Activated CD8-positive, alpha-beta memory T cell treated with anti-CD3 and anti-CD28 coated beads for 36 hours (primary cell): ENCODE data around the gene PKM. TPM values are rescaled to one million over a fixed set of nuclear protein-coding genes. Genes with fewer than 3 reads are reported as not detected.

Source experiments
- CTCF ChIA-PET: fragments of 350-600 bp; sonication (Branson Sonifier 250); formaldehyde crosslinking; loops from one replicate; lab custom pipeline; 2021; ENCODE audit warnings: antibody characterized with exemption; lab: Charles Lee
- POLR2A ChIA-PET: fragments of 350-600 bp; sonication (Branson Sonifier 250); formaldehyde crosslinking; loops from one replicate; lab custom pipeline; 2021; ENCODE audit warnings: antibody characterized with exemption; lab: Charles Lee
- total RNA-seq, 2 experiments: library from RNA; stranded (reverse); gene quantifications; one replicate each; pipeline ENCODE4 v1.2.3, GENCODE V29; 2021

PKM gene
- total RNA-seq, 2 experiments from 2014 or later, result 2,552 to 2,669 TPM

GRCh38 chr15:72196409-72197040 lies 34.5 kb downstream of the PKM start:
- POLR2A ChIA-PET, result interaction anchor here (1.0 to 1.4 kb wide), 3 partner anchors 23 to 32 kb away, joined by 3 to 5 read pairs (median 3); no protein-coding TSS in a partner anchor
- CTCF ChIA-PET, result interaction anchor here (1.9 kb wide), 1 partner anchor 30 kb away, joined by 8 read pairs; no protein-coding TSS in a partner anchor

GRCh38 chr15:72195101-72195511 lies 35.9 kb downstream of the PKM start:
- ChIA-PET POLR2A (no interaction called here), CTCF (interaction anchor here (1.1 kb wide), 1 partner anchor 478 kb away, joined by 3 read pairs; no protein-coding TSS in a partner anchor)

GRCh38 chr15:72193836-72194396 lies 37.1 kb downstream of the PKM start:
- ChIA-PET POLR2A (interaction anchor here (0.8 kb wide), 1 partner anchor 81 kb away, joined by 3 read pairs; no protein-coding TSS in a partner anchor), CTCF (interaction anchor here (1.4 kb wide), 1 partner anchor 33 kb away, joined by 4 read pairs; no protein-coding TSS in a partner anchor)

GRCh38 chr15:72192416-72192815 lies 38.6 kb downstream of the PKM start:
- CTCF ChIA-PET, result no interaction called here
- POLR2A ChIA-PET, result no interaction called here

- POLR2A ChIA-PET, result no interaction called here
- CTCF ChIA-PET, result interaction anchor here (0.8 to 1.2 kb wide), 2 partner anchors 12 to 48 kb away, joined by 3 read pairs; no protein-coding TSS in a partner anchor
These were observed 41.6 kb downstream of the PKM start for GRCh38 chr15:72189250-72189902.

- CTCF ChIA-PET, result interaction anchor here (0.6 kb wide), 1 partner anchor 116 kb away, joined by 4 read pairs; no protein-coding TSS in a partner anchor
- POLR2A ChIA-PET, result no interaction called here
These were observed 46.7 kb downstream of the PKM start for GRCh38 chr15:72184165-72184811.

- CTCF ChIA-PET, result no interaction called here
- POLR2A ChIA-PET, result no interaction called here
These were observed 47.2 kb downstream of the PKM start for GRCh38 chr15:72183781-72184164.

- POLR2A ChIA-PET, result no interaction called here
- CTCF ChIA-PET, result no interaction called here
These were observed 48.3 kb downstream of the PKM start for GRCh38 chr15:72182673-72183072.

GRCh38 chr15:72182244-72182643 lies 48.7 kb downstream of the PKM start:
- CTCF ChIA-PET, result no interaction called here
- POLR2A ChIA-PET, result no interaction called here

GRCh38 chr15:72180761-72181324 lies 50.1 kb downstream of the PKM start:
- ChIA-PET CTCF (no interaction called here), POLR2A (no interaction called here)

GRCh38 chr15:72179950-72180581 lies 50.9 kb downstream of the PKM start:
- ChIA-PET CTCF (no interaction called here), POLR2A (no interaction called here)

- ChIA-PET CTCF (no interaction called here), POLR2A (no interaction called here)
These were observed 51.9 kb downstream of the PKM start for GRCh38 chr15:72178976-72179585.

GRCh38 chr15:72176743-72177142 lies 54.2 kb downstream of the PKM start:
- POLR2A ChIA-PET, result no interaction called here
- CTCF ChIA-PET, result interaction anchor here (0.6 kb wide), 2 partner anchors 14 to 23 kb away, joined by 3 to 4 read pairs; no protein-coding TSS in a partner anchor

GRCh38 chr15:72176159-72176558 lies 54.8 kb downstream of the PKM start:
- CTCF ChIA-PET, result interaction anchor here (0.6 kb wide), 1 partner anchor 23 kb away, joined by 3 read pairs; no protein-coding TSS in a partner anchor
- POLR2A ChIA-PET, result no interaction called here

GRCh38 chr15:72175186-72176044 lies 55.6 kb downstream of the PKM start:
- ChIA-PET POLR2A (no interaction called here), CTCF (no interaction called here)

- ChIA-PET POLR2A (no interaction called here), CTCF (no interaction called here)
These were observed 56.3 kb downstream of the PKM start for GRCh38 chr15:72174551-72175165.

GRCh38 chr15:72173864-72174550 lies 57.0 kb downstream of the PKM start:
- ChIA-PET POLR2A (no interaction called here), CTCF (no interaction called here)
